ENCODE measurements around the gene CATSPERZ. TPM values are rescaled to one million over a fixed set of nuclear protein-coding genes. Genes with fewer than 3 reads are reported as not detected.

Gene CATSPERZ
- total and polyA plus RNA-seq, 2 of the 8 experiments (the other 6 are each of a cell fraction or from before 2014, with no cell fraction given) = 0.77 TPM; not detected in 1

GRCh38 chr11:64334764-64335735, 34.9 kb downstream of the CATSPERZ start (continued):
- no peak for TF ChIP-seq GABPA (IDR thresholded peaks at IDR 0.05; ENCODE audit: borderline replicate concordance, insufficient read depth, low read length)
- TF ChIP-seq JUN (IDR thresholded peaks at IDR 0.05; ENCODE audit: low read depth, low read length) = no peak
- no peak for TF ChIP-seq RXRA (IDR thresholded peaks at IDR 0.05; ENCODE audit: insufficient read depth, low read depth, low read length)
